Activated T-cell treated with anti-CD3 and anti-CD28 coated beads for 1 hour (primary cell): Measurements from ENCODE around the gene MAGI1.
"Not testable (repeated sequence)": the region's sequence is repeated elsewhere in the genome, so short reads cannot be mapped to it uniquely, and the experiment has no call there.

ENCODE experiments used
- DNase-seq: peaks from one replicate; pipeline ENCODE4 v3.0.0-alpha.2; 2020; ENCODE audit warnings: low read depth

MAGI1 gene

DNA sequence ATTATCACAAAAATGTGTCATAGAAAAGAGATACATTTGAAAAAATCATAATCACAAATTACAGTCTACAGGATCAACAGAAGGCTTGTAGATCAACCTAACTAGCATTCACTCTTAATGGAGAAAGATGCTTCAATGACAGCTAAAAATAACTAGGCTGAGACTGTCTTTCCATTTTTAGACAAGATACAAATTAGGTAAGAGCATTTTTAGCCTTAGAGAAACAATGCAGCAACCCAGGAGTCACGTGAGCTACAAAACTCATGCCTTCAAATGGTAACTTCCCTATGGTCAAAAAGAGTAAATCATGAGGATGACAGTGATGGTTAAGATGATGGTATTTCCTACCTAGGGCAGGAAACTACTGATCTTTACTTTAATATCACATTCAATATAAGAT lies 415.4 kb downstream of the MAGI1 start:
- no peak for DNase-seq

DNA sequence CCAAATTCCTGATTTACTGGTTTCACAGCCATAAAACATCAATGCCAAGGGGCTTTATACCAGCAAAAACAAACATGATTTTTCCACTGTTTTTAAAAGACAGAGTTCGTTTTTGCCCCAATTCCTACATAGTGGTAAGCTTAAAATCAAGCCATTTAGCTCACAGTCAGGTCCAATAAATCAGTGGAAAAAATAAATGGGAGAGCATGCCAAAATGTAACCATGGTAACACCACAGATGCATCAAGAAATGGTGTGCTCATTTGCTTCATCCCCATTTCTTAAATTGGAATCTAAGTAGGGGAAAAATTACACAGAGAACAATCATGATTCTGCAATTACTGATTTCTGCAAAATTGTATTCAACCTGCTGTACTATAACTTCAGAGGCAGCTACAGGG lies 418.8 kb downstream of the MAGI1 start:
- DNase-seq: no peak

DNA sequence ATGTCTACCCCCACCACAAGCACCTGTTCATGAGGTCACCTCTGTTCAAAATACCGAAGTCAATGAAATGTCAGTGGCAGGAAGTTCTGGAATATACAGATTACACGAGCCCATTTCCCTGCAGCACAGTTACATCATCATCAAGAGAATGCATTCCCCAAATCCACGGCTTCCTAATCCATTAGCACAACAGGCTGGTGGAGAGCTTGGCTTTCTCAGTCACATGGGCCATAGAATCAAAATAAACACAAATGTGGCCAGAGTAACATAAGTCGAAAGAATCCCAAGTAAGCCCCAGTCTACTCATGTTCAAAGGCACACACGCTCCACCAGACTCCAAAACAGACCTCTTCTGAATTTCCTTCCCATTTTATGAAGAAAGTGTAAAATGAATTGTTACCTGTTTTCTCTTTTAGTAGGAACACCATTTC lies 419.3 kb downstream of the MAGI1 start:
- no peak for DNase-seq

DNA sequence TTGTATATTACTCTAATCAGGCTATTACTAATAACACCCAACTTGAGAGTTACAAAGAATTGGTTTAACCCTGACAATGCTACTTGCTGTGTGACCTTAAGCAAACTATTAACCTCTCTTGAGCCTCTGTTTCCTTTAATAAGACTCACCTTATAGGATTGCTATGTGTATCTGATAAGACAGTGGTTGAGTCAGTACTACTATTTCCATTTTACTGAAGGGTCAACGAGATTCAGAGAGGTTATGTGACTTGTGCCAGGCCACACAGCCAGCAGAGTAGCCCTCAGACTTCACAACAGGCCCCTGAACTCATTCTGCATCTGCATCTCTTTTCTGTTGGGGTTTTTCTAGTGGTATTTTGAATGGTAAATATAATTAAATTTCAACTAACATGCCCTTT lies 420.1 kb downstream of the MAGI1 start:
- DNase-seq: no peak

DNA sequence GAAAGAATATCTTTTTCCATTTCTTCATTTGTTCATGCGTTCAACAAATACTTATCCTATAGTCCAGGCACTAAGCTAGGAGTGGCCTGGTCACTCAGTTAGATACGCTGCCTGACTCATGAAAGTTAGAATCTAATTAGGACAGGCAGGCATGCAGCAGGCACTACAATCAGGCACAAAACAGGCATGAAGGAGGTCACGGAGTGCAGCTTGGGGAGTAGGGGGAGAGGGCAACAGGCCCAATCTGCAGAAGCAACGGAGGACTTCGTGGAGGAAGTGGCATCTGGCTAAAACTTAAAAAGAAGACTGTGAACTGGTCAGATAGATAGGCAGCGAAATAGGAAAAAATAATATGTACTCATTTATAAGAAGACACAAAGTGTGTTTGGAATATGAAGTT lies 420.9 kb downstream of the MAGI1 start:
- DNase-seq: no peak

DNA sequence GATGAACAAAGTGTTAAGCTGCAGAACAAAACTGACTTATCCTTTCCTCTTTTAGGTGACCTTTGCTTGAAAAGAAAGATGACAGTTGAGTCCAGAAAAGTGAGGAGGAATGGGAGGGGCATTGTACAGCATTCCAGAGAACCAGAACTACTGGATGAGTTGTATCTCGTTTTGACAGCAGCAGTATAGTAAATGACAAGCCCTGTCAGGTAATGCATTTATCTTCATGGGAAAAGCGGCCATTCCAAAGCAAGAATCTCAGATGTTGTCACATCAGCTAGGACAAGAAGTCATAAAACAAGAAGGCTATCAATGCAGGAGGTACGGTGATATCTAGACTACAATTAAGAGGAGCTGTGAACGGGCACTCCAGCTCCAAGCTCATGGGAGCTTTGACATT lies 421.5 kb downstream of the MAGI1 start:
- no peak for DNase-seq

DNA sequence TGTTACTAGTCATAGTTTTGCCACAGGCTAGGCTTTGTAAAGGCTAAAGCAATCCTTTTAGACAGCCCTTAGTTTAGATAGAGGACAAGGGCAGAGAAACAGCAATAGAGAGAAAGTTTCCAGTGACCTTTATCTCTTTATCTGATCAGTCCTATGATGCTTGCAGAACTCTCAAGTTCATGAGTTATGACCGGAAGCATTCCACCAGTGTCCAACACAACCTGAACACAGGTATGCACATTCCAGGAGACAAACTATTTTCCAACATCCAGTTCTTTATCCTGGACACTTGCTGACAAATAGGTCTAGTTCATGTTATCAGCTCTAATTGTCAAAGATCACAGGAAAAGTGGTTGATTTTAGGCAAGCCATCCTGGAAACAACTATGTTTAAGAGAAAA lies 422.2 kb downstream of the MAGI1 start:
- DNase-seq: no peak

DNA sequence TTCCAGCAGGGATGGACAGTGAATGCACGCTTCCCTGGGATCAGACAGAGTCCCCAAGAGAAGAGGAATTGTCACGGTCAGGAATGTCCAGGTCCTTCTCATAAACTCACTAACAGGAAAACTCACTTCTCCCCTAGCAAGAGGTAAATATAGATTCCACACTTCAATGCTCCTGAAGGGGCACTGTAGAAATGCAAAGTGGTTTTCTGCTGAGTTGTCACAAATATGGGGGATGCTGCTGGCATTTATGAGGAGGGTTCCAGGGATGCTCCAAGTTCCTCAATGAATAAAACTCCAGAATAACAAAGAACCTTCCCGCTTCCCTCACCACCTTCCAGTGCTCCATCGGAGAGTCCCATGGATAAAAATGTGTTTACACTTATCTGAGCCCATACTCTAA lies 423.4 kb downstream of the MAGI1 start:
- DNase-seq: no peak

DNA sequence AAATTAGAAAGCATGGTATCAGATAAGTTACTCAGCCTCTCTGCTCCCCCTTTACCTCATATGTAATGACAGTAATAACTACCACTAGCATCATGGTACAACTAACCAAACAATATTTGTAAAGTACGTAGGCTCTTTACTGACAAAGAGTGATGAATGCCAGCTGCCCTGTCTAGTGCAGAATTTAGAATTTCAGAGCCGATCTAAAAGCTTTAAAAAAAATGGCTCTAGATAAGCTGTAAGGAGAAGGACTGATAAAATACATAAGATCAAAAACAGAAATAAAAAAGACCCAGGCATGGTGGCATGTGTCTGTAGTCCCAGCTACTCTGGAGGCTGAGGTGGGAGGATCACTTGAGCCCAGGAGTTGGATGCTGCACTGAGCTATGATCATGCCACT lies 424.1 kb downstream of the MAGI1 start:
- DNase-seq: no peak

DNA sequence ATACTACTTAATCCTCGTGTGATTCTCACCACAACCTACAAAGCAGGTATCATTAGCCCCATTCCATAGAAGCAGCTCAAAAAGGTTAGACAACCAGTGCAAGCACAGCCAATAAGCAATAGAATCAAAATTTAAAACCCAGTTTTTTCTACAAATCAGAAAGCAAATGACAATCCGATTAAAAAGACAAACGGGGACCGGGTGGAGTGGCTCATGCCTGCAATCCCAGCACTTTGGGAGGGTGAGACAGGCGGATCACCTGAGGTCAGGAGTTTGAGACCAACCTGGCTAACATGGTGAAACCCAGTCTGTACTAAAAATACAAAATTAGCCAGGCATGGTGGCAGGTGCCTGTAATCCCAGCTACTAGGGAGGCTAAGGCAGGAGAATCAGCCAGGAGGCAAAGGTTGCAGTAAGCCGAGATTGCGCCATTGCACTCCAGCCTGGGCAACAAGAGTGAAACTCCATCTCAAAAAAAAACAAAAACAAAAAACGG lies 430.7 kb downstream of the MAGI1 start:
- DNase-seq: not testable (repeated sequence)

DNA sequence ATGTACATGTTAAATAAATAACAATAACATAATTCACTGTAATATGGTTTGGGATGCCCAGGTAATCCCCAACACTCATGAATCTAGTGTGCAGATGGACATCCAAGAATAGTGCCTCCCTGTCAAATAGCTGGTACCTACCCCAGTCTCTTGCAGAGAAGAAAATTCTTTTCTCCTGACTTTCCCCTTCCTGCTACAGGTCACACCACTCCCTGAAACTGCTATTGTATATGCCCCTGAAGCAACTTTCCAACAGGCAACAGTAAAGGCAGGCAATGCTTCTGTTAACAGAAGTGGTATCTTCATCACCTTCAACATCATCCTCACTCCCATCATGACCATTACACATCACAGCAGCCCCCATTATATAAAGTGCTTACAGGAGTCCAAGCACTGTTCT lies 431.6 kb downstream of the MAGI1 start:
- DNase-seq: no peak

DNA sequence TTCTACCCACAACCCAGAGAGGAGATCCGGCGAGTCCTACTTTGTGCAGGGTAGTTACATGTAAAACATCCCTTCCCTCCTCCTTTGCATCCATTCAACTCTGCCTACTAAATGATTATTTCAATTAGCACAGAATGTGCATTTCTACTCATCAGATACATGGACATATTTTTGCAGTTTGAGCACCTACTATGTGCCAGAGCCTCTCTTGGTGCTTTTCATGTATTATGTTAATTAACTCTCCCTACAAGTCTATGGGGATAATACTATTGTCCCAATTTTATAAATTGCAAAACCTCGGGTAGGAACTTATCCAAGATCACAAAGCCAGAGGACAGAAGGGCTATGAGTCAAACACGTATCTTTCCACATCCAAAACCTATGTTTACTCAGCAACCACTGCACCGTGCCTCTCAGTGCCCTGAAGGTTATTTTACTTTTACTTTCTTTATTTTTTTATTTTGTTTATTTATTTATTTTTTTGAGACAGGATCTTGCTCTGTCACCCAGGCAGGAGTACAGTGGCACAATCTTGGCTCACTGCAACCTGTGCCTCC lies 432.8 kb downstream of the MAGI1 start:
- no peak for DNase-seq

DNA sequence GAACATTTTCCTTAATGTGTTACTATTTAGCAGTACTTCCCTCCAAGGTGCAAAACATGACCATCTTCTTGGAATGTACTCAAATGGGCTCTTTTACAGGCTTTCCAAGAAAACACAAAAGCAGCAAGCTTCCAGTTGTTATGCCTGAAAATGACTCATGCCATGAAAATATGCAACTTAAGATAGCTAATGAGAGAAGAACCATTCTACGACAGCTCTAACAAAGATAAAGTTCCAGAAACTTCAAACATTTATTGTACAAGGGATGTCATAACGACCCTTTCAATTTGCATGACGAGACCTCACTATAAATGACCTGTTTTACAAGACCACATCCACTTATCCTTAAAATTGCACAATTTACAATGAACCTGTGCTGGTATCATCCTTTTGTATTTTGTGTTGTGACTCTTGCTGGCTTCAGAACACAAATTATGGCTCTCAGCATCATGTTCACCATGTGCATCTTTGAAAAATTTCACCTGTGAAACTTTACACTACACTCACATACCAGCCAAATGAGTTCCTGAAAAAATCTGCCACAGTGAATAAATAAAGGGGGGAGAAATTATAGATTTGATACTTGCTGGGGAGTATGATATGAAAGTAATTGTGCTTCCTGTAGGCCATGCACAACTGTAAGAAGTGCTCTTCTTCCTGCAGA lies 433.7 kb downstream of the MAGI1 start:
- no peak for DNase-seq

DNA sequence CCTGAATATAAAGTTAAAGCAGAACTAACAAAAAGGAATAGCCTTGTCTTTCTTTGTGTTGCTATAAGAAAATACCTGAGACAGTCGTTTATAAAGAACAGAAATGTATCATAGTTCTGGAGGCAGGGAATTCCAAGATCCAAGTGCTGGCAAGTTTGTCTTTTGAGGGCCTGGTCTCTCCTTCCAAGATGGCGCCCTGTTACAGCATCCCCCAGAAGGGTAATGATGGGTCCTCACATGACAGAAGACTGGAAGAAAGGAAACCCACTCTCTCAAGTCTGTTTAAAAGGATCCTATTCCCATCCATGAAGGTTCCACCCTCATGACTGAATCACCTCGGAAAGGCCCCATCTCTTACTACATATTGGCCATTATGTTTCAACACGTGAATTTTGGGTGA lies 435.1 kb downstream of the MAGI1 start:
- DNase-seq: no peak

DNA sequence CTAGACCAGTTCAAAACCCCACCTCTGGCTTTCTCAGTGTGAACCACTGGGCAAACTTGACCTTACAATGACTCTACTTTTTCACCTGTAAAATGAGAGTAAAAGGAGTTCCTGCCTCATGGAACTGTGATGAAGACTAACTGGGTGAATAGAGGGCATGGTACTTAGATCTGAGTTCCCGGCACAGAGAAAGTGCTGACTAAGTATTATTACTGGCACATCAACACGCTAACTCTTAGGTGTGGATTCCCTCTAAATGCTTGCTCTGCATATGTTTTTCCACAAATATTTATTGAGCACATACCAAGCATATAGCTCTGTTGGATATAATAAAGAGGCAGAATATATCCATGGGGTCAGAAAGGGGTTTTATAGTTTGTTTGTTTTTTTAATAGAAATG lies 437.8 kb downstream of the MAGI1 start:
- DNase-seq: no peak

DNA sequence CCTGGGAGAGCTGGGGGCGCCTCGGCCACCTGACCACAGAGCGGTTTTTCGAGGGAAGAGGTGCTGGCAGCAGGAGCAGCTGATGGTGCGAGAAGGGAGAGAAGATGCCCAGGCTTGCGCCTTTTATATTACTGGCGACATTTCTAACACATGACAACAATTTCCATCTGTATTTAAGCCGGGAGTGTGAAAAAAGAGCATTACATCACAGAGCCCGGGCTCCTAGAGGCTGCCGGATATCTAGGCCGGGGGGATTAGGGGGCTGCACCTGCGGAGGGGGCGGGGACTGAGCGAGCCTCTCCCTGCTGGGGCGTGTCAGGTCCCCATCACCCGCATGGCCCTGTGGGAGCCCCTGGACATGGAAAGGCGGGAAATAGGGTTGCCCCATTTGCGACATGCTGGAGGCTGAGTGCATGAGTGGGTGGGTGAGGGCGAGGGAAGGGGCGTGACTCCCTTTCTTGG lies 440.7 kb downstream of the MAGI1 start:
- DNase-seq: no peak

DNA sequence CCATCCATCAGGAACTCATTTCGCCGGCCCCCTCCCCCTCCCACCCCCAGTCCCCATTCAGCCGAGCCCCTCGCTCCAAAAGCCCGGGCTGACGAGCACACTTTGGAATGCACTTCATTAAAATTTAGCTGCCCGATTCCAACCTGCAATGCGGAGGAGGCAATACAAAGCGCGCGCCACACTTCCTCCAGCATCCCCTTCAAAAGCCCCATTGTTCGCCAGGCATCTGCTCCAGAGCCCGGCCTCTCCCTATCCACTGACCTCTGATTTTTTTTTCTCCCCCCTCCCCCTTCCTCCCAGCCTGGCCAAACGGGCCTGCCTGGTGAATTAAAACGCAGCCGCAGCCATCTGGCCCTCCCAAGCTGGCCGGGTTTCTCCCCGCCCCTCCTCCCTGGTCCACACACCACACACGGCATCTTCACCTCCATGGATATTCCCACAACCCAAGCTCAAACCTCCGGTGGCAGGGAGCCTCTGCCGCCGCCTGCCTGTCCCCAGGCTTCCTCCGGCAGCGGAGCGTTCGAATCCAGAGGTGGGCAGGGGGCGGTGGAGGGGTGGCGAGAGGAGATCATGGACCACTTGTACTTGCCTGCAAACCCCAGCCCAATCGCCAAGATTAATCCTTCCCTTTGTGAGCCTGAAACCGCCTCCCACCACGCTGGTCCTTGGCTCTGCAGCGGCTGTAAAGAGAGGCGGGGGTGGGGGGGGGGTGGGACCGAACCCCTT lies 441.3 kb downstream of the MAGI1 start:
- DNase-seq: no peak

DNA sequence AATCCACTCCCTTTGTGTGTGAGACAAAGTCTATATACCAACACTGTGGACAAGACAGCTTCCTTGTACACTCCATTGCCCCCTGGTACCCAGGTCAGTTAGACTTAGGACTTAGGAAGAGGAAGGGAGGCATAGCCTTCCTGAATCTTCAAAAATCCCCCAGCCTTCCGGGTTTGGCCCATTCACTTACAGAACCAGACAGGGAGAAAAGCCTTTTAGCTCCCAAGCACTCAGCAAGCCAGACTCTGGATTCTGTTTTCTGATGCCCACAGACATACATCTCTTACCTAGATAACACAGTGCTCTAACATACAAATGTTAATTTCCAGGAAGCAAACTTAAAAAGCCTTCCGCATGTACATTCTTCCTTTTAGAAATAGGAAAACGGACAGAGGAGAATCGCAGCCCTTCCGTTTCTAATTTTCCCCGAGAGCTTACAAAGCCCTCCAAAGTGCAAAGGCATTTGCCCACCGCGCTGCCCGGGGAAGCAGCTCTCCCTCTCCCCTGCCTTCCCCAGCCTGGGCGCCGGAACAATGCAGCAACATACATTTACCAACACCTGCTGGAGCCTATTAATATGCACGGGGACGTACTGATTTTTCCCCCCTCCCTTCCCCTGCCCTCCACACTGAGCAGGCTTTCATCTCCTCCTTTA lies 442.0 kb downstream of the MAGI1 start:
- DNase-seq: no peak

DNA sequence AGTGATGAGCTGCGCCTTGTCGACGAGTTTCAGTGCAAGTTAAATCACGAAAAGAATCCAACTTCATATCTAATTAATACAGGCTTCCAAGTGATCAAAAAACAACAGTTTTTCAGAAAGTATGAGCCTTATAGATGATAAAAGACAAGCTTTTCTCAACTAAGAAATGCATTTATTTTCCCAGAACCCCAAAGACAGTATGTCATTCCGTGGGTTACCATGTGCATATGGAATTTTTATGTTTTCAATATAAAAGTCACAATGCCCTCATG lies 442.8 kb downstream of the MAGI1 start:
- DNase-seq: no peak

DNA sequence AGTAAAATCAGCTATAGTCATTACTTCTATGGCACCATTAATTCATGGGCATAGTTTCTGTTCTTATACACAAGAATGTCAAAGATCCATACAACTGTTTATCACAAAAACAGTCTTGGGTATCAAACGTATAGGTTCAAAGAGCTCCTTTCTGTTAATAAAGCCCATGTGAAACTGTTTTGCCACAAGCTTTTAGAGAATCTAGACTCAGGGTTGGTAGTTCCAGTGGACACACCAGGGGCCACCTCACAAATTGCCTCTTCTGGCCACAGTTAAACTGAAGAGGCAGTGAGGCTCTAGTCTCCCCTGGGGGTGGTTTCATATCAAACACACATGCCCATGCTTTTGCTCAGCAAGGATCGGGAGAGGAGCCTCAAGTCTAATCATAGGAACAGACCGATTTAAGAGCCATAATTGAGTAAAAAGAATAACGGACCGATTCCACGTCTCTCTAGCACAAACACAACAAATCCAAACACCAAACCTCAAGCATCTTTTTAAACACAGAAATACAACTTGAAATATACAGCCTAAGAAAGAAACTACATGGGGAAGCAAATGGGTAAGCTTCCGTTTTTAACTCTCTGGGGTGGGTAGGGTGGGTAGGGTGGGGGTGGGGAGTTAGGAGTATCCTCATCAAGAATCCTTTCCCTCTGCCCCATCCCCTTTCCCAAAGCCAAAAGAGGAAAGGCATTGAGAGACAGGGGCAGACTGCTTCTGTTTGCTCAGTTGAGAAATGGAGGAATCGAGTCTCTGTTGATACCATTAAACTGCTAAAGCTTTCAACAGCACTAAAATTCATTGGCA lies 443.3 kb downstream of the MAGI1 start:
- DNase-seq: no peak

DNA sequence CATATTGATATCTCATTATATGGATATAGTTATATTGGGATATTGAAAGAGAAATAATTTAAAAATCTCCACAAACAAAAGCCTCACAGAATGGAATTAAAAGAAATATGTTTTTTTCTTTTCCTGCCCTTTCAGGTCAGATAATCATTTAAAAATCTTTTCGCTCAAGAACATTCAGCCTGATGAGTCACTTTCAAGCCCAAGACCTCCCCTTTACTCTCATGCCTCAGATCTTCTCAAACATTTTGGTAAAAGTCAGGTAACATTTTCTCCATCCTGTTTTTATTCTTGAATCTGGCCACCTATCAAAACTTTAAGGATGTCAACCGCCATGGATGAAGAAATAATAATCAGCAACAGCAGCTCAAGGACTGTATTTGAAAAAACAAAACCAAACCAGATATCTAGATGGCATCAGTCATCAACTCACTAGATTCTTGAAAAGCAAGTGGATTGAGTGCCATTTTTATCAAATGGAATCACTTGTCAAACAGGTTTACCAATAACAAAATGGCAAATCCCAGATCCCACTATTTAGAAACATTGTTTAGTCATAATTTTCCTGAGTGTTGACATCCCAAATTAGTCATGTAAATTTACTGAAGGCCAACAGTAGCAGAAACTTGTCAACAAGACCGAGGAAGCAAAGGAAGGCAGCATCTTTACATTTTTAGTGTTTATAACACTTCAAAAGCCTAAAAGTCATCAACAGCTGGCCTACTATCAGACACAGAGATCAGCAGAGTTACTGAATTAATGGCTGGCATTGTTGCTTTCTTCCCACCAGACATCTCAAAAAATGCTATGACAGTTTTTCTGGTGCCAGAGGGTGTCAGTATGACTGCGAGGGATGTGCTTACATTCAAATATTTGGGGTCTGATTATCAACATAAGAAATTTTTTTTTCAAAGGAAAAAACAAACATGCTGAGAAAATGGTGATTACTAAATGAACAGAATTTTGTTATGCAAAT lies 444.7 kb downstream of the MAGI1 start:
- no peak for DNase-seq
